ENCODE results near the gene GRAP2. TPM values are rescaled to one million over a fixed set of nuclear protein-coding genes. Genes with fewer than 3 reads are reported as not detected.

Gene GRAP2
- total and polyA plus RNA-seq, 2 of the 4 experiments (the other 2 are of a cell fraction), result not detected

- DNase-seq, result no peak
Observed at GRCh38 chr22:39868741-39869140, 32.1 kb upstream of the GRAP2 start.

More at GRCh38 chr22:39868741-39869140, 32.1 kb upstream of the GRAP2 start:
- Histone ChIP-seq H4K8ac (ENCODE audit: low read depth in 2 of 2, low read length in 2 of 2) (no peak overlapping the region), H3K27me3 (ENCODE audit: control insufficient read depth, insufficient read depth, low read length) (peaks cover 21% of the 10 kb centered on the region), H3K23ac (ENCODE audit: low read depth, low read length) (no peak overlapping the region), H3K4ac (ENCODE audit: low read depth, low read length) (no peak overlapping the region), H4K20me1 (ENCODE audit: insufficient read depth, low read length) (no peaks in the 10 kb centered on the region), H4K5ac (ENCODE audit: low read depth, low read length) (no peak overlapping the region), H3K56ac (ENCODE audit: extremely low read depth, insufficient read depth, low read length) (no peak overlapping the region), H3K79me1 (ENCODE audit: low read depth in 1 of 2, low read length in 2 of 2) (no peaks in the 10 kb centered on the region), H3K4me2 (ENCODE audit: low read depth, low read length) (no peak overlapping the region), H3K9me1 (ENCODE audit: insufficient read depth, low read length) (no peaks in the 10 kb centered on the region), H3K4me3 (ENCODE audit: insufficient read depth, low read depth, low read length) (no peak overlapping the region), H2AK5ac (ENCODE audit: low read depth, low read length) (no peak overlapping the region), H3K18ac (ENCODE audit: low read depth, low read length) (no peak overlapping the region), H2BK120ac (ENCODE audit: low read depth, low read length) (no peak overlapping the region), H3K36me3 (ENCODE audit: control insufficient read depth, insufficient read depth, low read length) (no peaks in the 10 kb centered on the region), H3K14ac (replicated peaks; ENCODE audit: low read depth, low read length) (no peak overlapping the region), H2BK5ac (ENCODE audit: low read depth, low read length, poor library complexity, severe bottlenecking) (no peak overlapping the region), H3K9ac (ENCODE audit: low read depth, low read length) (no peak overlapping the region), H2BK20ac (ENCODE audit: low read depth, low read length) (no peak overlapping the region), H3K4me1 (ENCODE audit: control insufficient read depth, insufficient read depth, low read length) (no peaks in the 10 kb centered on the region), H2AFZ (replicated peaks; ENCODE audit: low read length, poor library complexity) (no peak overlapping the region), H3K27ac (ENCODE audit: insufficient read depth, low read length) (no peak overlapping the region), H2BK15ac (ENCODE audit: low read depth, low read length) (no peak overlapping the region), H3K9me3 (ENCODE audit: control insufficient read depth, insufficient read depth, low read length) (no peaks in the 10 kb centered on the region), H2AK9ac (replicated peaks; ENCODE audit: low read depth, low read length, poor library complexity) (no peak overlapping the region), H4K91ac (ENCODE audit: insufficient read depth, low read depth, low read length) (no peak overlapping the region)
- ChIA-PET POLR2A (ENCODE audit: unreplicated experiment) (no interaction called here), CTCF (no interaction called here)
- dilution Hi-C loops (cut with HindIII; ENCODE audit: low sequenced_read_pairs, unreplicated experiment) (no loop called here), intact Hi-C loops (cut with micrococcal nuclease) (no loop called here), in situ Hi-C loops (cut with MboI; ENCODE audit: low sequenced_read_pairs) (no loop called here)
- no CpG with 5 or more reads among the region's 1 CpG for WGBS, 2 experiments (ENCODE audit: extremely low coverage in 2 of 2, insufficient read length in 1 of 2)
- BruUV-seq (replicated peaks), result no TSS peak
- TF ChIP-seq POLR2A (IDR thresholded peaks at IDR 0.05; ENCODE audit: low read depth, low read length) (no peak), CTCF (conservative IDR thresholded peaks at IDR 0.05; ENCODE audit: low read depth, low read length) (no peak), USF2 (IDR thresholded peaks at IDR 0.05; ENCODE audit: low read depth, low read length) (no peak), RFX5 (IDR thresholded peaks at IDR 0.05; ENCODE audit: low read depth, low read length) (no peak), MAZ (IDR thresholded peaks at IDR 0.05; ENCODE audit: borderline replicate concordance, low read depth, low read length) (no peak), MXI1 (IDR thresholded peaks at IDR 0.05; ENCODE audit: borderline replicate concordance, low read depth, low read length) (no peak), ELK1 (IDR thresholded peaks at IDR 0.05; ENCODE audit: borderline replicate concordance, low read depth, low read length) (no peak), SMC3 (IDR thresholded peaks at IDR 0.05; ENCODE audit: low read depth, low read length) (no peak), CEBPB (IDR thresholded peaks at IDR 0.05; ENCODE audit: low read depth, low read length) (no peak), RAD21 (IDR thresholded peaks at IDR 0.05; ENCODE audit: low read length) (no peak), BHLHE40 (IDR thresholded peaks at IDR 0.05; ENCODE audit: low read depth, low read length) (no peak), RCOR1 (IDR thresholded peaks at IDR 0.05; ENCODE audit: insufficient replicate concordance, low read length) (no peak), NFE2L2 (IDR thresholded peaks at IDR 0.05; ENCODE audit: low read depth, low read length) (no peak), FOS (IDR thresholded peaks at IDR 0.05; ENCODE audit: low read depth, low read length) (no peak), CHD1 (IDR thresholded peaks at IDR 0.05; ENCODE audit: low read depth, low read length) (no peak)
- ATAC-seq (ENCODE audit: low read depth), result no peak
